Activated CD8-positive, alpha-beta memory T cell treated with anti-CD3 and anti-CD28 coated beads for 48 hours (primary cell): ENCODE data around the gene KRTAP8-1.

Experiments
- DNase-seq, 3 experiments: peaks; one replicate each; pipeline ENCODE4 v3.0.0-alpha.2; 2020; ENCODE audit warnings: low read depth in 2 of 3, low spot score in 2 of 3

Gene KRTAP8-1, protein sequence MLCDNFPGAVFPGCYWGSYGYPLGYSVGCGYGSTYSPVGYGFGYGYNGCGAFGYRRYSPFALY

DNA sequence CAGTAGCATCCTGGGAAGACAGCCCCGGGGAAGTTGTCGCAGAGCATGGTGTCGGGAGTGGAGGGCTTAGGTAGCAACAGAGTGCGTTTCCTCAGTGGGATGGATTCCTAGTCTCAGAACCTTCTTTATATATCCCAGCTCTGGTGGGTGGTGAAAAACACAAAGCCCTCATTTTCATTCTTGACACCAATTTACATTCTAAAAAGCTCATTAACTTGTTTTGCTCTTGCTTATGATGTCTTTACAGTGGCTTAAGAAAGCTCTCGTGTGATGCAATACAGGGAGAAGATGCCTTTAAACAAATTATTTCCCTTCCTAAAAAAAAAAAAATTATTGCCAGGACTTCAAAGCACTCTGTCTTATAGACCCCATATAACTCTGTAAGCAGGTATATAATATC is at the start of gene KRTAP8-1:
Gene KRTAP8-1 (minus strand): TSS at position 101 of the 400 bp plus-strand sequence. CDS start 54 bp downstream, at position 47.
- DNase-seq = no peak

DNA sequence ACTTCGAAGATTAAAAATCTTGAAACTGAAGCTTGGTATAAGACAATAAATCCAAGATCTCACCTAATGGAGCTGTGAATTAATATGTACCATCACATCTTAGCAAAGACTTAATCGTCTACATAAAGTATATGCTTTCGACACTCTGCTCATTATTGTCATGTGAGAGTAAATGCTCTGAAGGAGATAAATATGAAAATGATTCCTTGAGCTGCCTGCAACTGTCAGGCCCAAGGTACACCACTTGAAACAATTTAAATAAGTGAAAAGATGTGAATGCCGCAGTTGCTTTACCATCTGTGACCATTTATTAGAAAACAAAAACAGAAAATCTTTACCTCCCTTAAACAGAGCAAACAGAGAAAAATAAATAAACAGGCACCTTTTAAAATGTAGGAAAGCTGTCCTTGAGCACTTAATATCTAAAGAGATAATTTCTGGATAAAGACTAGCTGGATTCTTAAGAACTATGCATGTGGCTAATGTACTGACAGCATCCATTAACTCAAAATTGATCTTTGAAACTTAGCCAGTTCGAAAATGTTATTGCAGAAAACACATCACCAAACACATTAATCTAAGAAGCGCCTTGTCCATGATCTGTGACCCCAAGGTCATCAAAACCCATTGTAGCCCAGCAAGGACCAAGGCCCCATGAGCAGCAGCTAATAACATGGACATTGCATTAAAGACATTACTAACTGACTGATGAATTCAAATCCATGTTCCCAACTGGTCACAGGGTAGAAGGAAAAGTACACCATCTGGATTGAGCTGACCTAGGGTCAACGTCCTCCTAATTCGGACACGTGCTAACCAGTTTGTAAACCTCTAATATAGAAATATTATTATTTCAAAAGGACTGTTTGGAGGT is 34.8 kb upstream of the KRTAP8-1 start:
- DNase-seq = no peak

DNA sequence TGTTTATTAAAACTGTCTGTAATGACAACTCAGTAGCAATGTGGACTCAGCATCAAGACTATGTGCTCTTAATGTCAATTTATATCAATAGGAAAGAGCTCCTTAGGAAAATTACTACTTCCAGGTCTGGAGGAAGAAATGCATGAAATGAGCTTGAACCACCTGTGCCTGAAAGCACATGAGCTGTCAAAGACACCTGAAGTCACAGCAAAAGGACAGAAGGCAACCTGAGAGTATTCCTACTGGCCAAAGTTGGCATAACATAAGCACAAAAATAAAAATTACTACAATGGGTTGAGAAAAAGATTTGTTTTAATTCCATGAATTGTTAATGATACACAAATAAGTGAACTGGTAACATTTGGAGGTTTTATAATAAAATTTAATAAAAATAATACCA is 29.9 kb upstream of the KRTAP8-1 start:
- no peak for DNase-seq

DNA sequence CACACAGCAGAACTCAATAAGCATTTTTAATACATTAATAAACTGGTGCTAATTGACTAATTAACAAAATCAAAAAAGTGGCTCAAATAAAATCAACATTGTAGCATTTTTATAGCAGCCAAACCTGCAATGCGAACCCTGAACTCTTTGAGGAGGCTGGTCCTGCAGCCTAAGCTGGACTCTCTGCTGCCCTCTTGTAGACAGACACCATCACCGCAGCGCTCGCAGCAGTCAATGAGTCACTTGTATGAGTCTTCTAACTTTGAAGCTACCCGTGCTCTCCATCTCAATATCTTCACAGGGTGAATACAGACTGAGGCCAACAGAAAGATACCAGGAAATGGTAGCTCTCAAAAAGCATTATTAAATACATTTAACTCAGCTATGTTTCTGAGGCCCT is 26.2 kb upstream of the KRTAP8-1 start:
- DNase-seq = no peak

DNA sequence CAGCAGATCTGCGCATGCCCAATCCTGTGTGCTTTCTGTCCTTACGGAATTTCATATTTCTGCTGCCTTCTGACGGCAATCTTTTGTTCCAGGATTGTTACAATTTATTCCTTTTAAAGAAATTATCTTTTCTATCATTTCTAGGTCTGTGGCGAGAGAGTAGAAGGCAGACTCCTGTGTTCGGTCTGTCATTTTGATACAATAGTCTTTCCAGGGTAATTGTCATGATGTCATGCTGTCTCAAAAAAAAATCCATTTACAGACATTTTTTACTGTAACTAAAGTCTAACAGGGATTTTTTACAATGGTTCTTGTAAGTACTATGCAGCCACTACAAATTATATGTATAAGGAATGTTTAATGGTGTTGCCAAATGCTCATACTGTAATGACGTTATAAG is 25.5 kb upstream of the KRTAP8-1 start:
- DNase-seq = no peak

DNA sequence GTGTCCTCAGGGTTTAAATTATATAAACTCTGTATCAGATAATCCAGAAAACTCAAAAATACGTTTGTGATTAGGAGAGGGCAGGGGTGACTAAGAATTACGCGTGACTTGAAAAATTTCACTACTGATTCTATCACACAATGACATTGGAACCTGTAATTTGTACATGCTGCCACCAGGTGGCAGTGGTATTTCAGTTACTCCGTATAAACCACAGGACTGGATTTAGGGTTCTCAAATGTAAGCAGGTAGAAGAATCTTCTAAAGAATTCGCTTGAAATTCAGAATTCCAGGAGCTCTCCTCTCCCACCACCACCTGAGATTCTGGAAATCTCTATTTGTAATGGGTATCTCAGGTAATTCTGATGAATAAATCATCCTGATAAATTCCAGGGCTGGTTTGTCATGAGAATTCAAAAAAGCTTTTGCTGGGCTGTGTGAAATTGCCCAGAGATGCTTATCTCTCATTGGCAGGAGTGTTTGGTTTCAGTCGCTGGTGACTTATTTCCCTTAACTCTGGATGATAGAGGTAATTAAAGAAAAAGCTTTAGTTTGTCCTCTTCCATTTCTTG is 18.2 kb upstream of the KRTAP8-1 start:
- no peak for DNase-seq

DNA sequence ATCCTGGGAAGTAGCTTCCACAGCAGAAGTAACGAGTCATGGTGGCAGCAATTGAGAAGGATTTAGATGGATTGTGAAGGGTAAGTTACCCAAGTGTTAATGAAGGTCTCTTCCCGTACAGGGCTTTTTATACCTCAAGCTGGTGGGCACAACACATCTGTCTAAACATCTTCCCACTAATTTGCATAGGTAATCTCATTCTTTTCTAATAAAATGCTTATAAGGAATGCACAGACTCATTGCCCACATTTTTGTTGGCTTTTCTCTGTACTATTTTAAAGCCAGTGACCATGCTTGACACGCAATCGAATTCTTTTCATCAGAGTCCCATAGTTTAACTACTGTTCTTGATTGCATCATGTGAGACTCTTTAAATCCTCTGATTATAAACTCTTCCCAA is 16.6 kb upstream of the KRTAP8-1 start, which contains the start of gene KRTAP7-1:
Gene KRTAP7-1 (minus strand): TSS at position 101 of the 400 bp plus-strand sequence. CDS start 61 bp downstream, at position 40.
- DNase-seq = no peak

DNA sequence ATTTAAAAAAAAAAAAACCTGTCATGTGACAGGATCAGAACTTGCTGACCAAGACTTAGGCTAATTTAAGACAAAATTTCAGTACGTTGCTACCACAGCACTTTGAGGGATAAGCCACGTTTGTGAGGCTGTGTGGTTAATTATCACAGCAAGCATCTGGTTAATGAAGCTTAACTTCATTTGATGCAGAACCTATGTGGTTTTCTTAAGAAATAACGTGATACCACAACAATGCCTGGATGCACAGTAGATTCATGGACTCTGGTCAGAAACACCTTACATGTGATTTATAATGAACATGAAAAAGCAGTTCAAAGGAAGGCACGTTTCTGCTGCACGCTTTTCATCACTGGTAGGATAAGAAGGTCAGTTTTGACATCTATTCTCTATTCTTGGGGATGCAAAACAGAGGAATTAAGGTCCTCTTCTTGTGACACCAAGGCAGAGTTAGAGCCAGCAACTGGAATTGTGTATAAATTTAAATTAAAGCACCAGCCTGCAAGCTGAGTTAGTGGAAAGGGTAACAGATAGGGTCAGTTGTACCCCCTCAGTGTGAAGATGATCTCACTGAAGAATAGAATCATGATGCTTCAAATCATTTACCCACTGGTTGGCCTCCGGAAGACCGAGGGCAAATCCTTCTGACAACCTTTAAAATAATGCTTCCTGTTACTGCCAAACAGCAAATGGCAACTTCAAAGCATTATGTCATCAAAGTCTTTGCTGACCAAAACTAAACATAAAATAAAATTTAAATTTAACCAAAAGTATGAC is 6.0 kb upstream of the KRTAP8-1 start:
- no peak for DNase-seq

DNA sequence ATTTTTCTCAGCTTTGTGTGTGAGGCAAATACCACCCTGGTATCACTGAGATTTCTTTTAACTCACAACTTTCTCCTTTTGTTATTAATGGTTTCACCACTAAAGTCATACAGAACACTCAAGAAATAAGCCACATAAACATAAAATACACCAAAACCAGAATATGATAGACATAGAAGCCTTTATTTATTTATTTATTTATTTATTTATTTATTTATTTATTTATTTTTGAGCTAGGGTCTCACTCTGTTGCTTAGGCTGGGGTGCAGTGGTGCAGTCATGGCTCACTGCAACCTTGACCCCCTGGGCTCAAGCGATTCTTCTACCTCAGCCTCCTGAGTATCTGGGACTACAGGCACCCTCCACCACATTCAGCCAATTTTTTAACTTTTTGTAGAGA is 12.5 kb downstream of the KRTAP8-1 start:
- no peak for DNase-seq

DNA sequence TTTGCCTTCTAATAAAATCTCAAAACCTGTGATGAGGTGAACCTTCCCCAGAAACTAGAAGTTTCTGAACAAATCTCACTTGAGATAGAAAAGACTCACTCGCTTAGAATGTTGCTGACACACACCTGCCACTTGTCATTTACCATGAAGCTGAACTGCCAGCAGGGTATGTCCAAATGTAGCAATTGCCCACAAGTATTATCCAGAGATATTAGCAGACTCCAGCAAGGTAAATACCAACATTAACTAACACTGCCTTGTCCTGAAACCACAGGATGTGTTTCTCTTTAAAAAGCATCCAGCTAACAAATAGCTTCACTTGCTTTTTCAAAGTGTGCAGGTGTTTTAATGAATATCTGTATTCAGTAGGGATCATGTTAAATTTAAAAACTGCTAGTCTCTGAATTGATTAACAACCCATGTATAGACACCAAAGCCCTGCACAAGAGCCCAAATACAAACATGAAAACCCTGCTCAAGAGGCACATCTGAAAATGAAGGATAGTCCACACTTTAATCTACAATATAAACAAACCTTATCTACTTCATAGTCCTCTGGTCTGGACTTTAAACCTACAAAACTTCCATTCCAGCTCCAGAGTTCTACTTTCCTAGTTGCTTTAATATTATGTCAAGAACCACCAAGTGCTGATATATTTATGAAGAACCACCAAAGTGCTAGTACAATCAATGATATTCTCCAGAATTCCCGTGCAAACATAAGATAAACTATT is 19.3 kb downstream of the KRTAP8-1 start:
- no peak for DNase-seq

DNA sequence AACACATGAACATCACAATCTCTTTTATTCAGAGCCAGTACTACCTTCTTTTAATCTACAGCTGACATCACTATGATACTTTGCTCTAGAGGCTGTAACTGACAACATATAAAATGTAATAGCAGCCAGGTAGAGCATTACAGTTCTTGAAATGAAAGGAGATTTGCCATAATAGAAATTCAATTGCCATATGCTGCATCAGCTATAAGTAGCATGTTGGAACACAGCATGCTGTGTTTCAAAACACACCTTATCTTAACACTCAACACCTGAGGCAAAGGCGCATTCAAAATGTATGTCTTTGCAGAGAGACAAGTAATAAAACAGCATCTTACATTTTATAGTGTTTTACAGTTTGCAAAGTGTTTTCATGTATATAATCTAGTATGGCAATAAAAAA is 33.8 kb downstream of the KRTAP8-1 start:
- DNase-seq = no peak

DNA sequence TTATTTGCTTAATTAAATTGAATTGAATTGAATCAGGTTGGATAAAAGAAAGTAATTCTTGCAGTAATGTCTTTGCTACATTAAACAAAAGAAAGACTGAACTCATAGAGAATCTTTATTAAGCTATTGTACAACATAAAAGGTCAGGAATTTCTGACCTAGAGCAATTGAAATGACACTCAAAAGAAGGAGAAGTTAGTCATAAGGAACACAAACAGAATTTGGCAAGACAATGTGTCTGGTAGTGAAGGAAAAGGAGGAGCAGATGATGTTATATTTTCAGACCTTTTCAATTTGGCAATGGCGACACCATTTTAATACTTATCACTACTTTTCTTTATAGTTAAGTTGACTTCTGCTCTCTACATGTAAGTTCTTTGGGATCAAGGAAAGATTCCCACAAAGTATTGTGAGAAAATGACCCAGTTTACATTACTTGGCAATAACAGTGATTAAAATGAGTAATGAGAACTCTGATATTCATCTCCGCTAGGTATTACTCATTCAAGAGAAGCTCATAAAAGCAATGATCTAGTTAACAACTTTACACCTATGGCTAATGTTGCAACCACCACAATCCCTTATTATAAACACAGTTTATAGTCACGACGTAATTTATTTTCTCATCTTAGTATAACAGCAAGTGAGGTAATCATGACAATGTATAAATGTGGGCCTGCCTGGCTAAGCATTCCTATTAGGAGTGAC is 43.2 kb downstream of the KRTAP8-1 start:
- no peak for DNase-seq
